K562 (cell line): ENCODE results near the gene ZNF143. TPM values are rescaled to one million over a fixed set of nuclear protein-coding genes. Genes with fewer than 3 reads are reported as not detected.

Source experiments
- GABPA ChIP-seq: fragments of 200-800 bp; sonication (Bioruptor generic); conservative IDR thresholded peaks from 2 replicates; pipeline ENCODE4 v1.6.1; 2016; ENCODE audit warnings: low read depth, missing genetic modification characterization, missing compliant biosample characterization
- HMBOX1 ChIP-seq: sonication (generic); IDR thresholded peaks from 2 replicates; pipeline ENCODE4 v1.6.1; 2016
- HMGN3 ChIP-seq: IDR thresholded peaks from 2 replicates; pipeline ENCODE4 v1.6.1; 2011; ENCODE audit warnings: borderline replicate concordance, low read depth, mild to moderate bottlenecking, mixed read lengths, low read length; ENCODE audit not compliant: insufficient read length; ENCODE audit errors: extremely low read depth
- HNRNPLL ChIP-seq: fragments of 200-400 bp; formaldehyde crosslinking; IDR thresholded peaks from 2 replicates; pipeline ENCODE4 v1.6.1; 2017; ENCODE audit warnings: low read length, low read depth, mild to moderate bottlenecking; ENCODE audit not compliant: poor library complexity, severe bottlenecking
- KDM1A ChIP-seq, 2 experiments: fragments of 450-650 bp; IDR thresholded peaks; 2 replicates each; pipeline ENCODE4 v1.6.1; 2016; ENCODE audit warnings: mild to moderate bottlenecking in 2 of 2
- NEUROD1 ChIP-seq: fragments of 150-350 bp; IDR thresholded peaks from 2 replicates; pipeline ENCODE4 v1.6.1; 2014; ENCODE audit warnings: borderline replicate concordance, low read length, low read depth; ENCODE audit not compliant: partially characterized antibody
- NR2C1 ChIP-seq, 2 experiments: fragments of 450-650 bp; IDR thresholded peaks; 2 replicates each; pipeline ENCODE4 v1.6.1; 2017; ENCODE audit warnings: mild to moderate bottlenecking in 2 of 2, antibody characterized with exemption in 1 of 2, inconsistent platforms in 1 of 2, missing compliant biosample characterization in 1 of 2, missing genetic modification characterization in 1 of 2
- SAP30 ChIP-seq: fragments of 200-600 bp; sonication (generic); IDR thresholded peaks from 2 replicates; pipeline ENCODE4 v1.6.1; 2012; ENCODE audit warnings: borderline replicate concordance, low read depth, mild to moderate bottlenecking, moderate library complexity, low read length, control low read depth, inconsistent platforms; ENCODE audit not compliant: insufficient read depth, poor library complexity, severe bottlenecking
- SP1 ChIP-seq: sonication (generic); formaldehyde crosslinking; IDR thresholded peaks from 2 replicates; pipeline ENCODE4 v1.8.1; 2022; ENCODE audit warnings: mild to moderate bottlenecking, missing genetic modification reagents
- TFAM ChIP-seq: fragments of 250-450 bp; sonication (Bioruptor Pico); conservative IDR thresholded peaks from 2 replicates; pipeline ENCODE4 v1.5.0; 2021; ENCODE audit warnings: mild to moderate bottlenecking, moderate library complexity
- TRIM24 ChIP-seq, 2 experiments: fragments of 450-650 bp; IDR thresholded peaks; 2 replicates each; pipeline ENCODE4 v1.6.1; 2016
- polyA plus RNA-seq, 8 experiments: library from polyadenylated mRNA; depleted of rRNA in 4 of 8; stranded (reverse) in 5 of 8; unstranded in 3 of 8; fragments of >200 nt; fragmentation: Nextera tagmentation in 2 of 8; fragmentation: Illumina TruSeq in 1 of 8; extraction: Ambion mirVana in 2 of 8; extraction: Trizol in 1 of 8; gene quantifications; 2 replicates each; pipeline versions ENCODE4 v1.2.1 to v1.2.3, GENCODE V29; 2011 to 2014; ENCODE audit warnings: inconsistent platforms in 1 of 8, missing spikeins in 1 of 8
- total RNA-seq, 7 experiments: library from RNA; depleted of rRNA in 6 of 7; stranded (reverse); fragments of >200 nt in 6 of 7; fragmentation: Illumina TruSeq in 2 of 7; extraction: Trizol in 2 of 7; gene quantifications; 2 replicates each; pipeline versions ENCODE4 v1.2.1 to v1.2.3, GENCODE V29; 2011 to 2021; ENCODE audit warnings: low replicate concordance in 1 of 7
- TF ChIP-seq, protein P1 (sequence below): fragments of 200-800 bp; sonication (Bioruptor generic); IDR thresholded peaks from 2 replicates; pipeline ENCODE4 v1.6.1; 2017; ENCODE audit warnings: missing genetic modification characterization, missing compliant biosample characterization
- TF ChIP-seq, protein P2 (sequence below): sonication (generic); formaldehyde crosslinking; IDR thresholded peaks from 2 replicates; pipeline ENCODE4 v1.8.1; 2022; ENCODE audit warnings: missing genetic modification reagents

The ZNF143 gene
- total and polyA plus RNA-seq, 9 of the 15 experiments (the other 6 are each of a cell fraction or from before 2014, with no cell fraction given) = 18.4 to 58.5 (median 27.1) TPM

- TF ChIP-seq HMBOX1 (peak; percentile 100), HNRNPLL (no peak), SAP30 (peak; percentile 41), TFAM (CRISPR knock-in tag) (no peak), SP1 (CRISPR knock-in tag) (peak; percentile 85; the same call in 1 of the 2 replicates), KDM1A (IDR thresholded peaks at IDR 0.05) (peak; percentile 76 to 77), NR2C1 (IDR thresholded peaks at IDR 0.05) (no peak), NR2C1 (tag; IDR thresholded peaks at IDR 0.05) (peak; percentile 22; the same call in 1 of the 2 replicates), TRIM24 (IDR thresholded peaks at IDR 0.05) (peak; percentile 78 to 89), NEUROD1 (peak; percentile 91), HMGN3 (peak; percentile 66), GABPA (tag) (peak; percentile 50; the same call in 1 of the 2 replicates)
- TF ChIP-seq, protein P1, sequence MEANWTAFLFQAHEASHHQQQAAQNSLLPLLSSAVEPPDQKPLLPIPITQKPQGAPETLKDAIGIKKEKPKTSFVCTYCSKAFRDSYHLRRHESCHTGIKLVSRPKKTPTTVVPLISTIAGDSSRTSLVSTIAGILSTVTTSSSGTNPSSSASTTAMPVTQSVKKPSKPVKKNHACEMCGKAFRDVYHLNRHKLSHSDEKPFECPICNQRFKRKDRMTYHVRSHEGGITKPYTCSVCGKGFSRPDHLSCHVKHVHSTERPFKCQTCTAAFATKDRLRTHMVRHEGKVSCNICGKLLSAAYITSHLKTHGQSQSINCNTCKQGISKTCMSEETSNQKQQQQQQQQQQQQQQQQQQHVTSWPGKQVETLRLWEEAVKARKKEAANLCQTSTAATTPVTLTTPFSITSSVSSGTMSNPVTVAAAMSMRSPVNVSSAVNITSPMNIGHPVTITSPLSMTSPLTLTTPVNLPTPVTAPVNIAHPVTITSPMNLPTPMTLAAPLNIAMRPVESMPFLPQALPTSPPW (CRISPR knock-in tag) = peak; percentile 65
- TF ChIP-seq, protein P2, sequence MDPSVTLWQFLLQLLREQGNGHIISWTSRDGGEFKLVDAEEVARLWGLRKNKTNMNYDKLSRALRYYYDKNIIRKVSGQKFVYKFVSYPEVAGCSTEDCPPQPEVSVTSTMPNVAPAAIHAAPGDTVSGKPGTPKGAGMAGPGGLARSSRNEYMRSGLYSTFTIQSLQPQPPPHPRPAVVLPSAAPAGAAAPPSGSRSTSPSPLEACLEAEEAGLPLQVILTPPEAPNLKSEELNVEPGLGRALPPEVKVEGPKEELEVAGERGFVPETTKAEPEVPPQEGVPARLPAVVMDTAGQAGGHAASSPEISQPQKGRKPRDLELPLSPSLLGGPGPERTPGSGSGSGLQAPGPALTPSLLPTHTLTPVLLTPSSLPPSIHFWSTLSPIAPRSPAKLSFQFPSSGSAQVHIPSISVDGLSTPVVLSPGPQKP = no peak
These were observed 105.2 kb downstream of the ZNF143 start (continued) for GRCh38 chr11:9565822-9566560.
